NCI-H510A (cell line): Measurements from ENCODE around the gene OR5B21.

ENCODE experiments used
- DNase-seq: peaks from one replicate; lab custom pipeline; 2025; lab: John Stamatoyannopoulos, UW

OR5B21 gene

DNA sequence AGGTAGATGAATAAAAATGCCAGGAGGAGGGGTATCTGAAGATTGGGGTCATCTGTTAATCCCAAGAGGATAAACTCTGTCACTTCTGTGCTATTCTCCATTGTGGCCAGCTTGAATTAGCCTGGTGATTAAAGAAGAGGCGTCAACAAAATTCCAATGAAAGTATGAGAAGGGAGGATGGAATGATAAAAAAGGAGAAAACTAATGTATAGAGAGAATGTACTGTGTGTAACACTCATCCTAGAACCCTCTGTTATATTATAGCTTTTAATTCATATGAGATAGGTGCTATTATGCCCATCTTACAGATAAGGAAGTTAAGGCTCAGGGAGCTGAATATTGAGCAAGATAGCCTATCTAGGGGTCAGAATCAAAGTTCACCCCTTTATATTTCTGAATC, at the start of gene OR5B21:
Gene OR5B21 (minus strand): TSS at position 101 of the 400 bp plus-strand sequence. CDS start 0 bp downstream, at position 101.
- DNase-seq: no peak

DNA sequence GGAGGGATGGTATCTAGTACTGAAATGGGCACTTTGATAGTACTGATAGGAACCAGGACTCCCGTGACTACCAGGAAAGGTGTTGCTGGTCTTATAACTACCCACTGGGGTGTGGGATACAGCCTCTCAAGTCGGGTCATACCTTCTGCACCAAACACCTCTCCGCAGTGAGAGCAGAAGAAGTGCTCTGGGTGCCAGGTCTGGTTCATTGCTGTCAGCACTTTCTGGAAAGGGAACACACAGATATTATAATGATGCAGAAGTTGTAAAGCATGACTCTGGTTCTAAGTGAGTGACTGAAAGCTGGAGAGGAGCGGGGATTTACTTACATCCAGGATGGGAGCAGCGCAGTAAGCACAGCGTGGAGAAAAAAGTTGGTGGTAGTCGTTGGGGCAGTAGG, 41.7 kb upstream of the OR5B21 start:
- no peak for DNase-seq

DNA sequence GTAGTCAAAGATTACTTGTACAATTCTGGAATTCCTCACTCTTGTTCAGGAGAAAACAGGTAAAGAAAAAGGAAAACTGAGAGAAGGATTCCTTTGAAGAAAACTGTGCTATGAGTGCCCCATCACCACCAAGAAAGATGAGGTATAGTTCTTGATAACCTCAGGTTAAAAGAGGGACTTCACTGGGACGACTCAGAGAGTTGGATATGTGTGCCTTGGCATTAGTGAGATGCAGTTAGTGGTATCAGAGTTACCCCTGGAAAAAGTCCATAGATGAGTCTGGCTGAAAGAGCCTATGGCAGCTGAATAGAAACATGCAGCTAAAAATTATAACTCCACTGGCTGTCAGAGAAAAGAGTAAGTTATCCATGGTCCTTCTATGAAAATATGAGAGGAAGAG, 38.9 kb upstream of the OR5B21 start:
- no peak for DNase-seq

DNA sequence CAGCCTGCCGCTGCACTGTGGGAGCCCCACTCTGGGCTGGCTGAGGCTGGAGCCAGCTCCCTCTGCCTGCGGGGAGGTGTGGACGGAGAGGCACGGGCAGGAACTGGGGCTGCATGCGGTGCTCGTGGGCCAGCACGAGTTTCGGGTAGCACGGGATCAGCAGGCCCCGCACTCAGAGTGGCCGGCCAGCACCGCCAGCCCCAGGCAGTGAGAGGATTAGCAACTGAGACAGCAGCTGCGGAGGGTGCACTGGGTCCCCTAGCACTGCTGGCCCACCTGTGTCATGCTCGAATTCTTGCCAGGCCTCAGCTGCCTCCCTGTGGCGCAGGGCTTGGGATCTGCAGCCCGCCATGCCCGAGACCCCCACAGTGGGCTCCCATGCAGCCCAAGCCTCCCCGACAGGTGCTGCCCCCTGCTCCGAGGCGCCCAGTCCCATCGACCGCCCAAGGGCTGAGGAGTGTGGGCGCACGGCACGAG, 24.0 kb upstream of the OR5B21 start:
- no peak for DNase-seq

DNA sequence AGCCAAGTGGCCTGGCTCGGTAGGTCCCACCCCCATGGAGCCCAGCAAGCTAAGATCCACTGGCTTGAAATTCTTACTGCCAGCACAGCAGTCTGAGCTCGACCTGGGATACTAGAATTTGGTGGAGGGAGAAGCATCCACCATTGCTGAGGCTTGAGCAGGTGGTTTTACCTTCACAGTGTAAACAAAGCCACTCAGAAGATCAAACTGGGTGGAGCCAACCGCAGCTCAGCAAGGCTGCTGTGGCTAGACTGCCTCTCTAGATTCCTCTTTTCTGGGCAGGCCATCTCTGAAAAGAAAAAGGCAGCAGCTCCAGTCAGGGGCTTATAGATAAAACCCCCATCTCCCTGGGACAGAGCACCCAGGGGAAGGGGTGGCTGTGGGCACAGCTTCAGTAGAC, 22.3 kb upstream of the OR5B21 start:
- no peak for DNase-seq

DNA sequence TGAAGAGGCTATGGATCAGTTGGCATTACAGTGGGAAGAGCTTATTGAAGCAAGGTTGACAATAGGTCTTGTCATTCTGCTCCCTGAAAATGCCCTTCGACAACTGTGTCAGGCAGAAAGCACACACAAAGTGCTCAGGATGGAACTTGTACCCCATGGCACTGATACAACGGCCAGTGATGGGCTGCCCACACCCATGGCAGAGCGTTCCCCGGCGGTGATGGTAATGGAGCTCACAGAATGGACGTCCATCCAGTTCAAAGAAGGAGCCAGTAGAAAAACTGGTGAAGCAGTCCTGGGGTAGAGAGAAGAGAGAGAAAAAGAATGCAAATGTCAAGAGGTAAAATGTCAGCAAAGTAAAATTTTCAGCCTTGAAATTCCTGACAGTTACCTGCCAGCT, 19.5 kb upstream of the OR5B21 start:
- DNase-seq: no peak

DNA sequence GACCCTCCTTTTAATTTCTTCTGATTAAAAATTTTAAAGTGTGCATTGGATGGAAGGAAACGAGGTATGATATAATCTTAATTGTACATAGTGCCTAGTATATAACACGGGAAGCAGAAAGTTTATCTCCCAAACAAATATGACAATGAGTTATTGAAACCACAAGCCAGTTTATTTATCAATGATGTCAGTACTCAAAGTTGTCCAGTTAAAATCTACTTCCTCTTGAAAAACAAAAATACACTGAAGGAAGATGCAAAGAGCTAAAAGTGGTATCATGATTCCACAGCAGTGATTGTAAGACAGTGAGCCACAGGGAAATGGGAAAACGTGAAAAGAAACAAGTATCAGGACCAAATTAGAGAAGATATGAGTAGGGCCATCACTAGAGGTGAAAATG, 18.8 kb upstream of the OR5B21 start:
- DNase-seq: no peak

DNA sequence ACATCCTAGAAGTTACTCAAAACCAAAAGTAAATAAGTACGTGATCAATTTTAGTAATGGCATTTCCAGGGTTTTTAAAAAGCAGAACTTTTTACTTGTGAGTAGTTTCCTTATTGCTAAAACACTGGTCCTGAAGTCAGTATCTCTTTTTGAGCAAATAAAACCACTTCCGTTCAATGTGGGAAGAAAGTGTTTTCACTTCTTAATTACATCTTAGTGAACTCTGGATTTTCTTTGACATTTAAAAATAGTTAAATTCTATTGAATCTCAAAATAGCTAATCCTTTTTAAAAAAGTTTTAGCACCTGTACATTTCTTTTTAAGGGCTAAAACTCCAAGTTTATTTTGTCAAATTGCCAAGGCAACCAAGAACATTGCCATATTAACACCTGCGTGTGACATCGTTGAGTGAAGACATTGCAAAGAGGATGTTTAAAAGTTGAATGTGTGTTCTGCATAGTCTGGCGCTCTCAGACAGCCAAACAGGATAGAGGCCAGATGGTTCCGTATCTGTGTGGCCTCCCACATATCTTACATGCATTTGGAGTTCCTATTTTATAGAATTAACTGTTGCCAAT, 17.2 kb upstream of the OR5B21 start:
- DNase-seq: no peak

DNA sequence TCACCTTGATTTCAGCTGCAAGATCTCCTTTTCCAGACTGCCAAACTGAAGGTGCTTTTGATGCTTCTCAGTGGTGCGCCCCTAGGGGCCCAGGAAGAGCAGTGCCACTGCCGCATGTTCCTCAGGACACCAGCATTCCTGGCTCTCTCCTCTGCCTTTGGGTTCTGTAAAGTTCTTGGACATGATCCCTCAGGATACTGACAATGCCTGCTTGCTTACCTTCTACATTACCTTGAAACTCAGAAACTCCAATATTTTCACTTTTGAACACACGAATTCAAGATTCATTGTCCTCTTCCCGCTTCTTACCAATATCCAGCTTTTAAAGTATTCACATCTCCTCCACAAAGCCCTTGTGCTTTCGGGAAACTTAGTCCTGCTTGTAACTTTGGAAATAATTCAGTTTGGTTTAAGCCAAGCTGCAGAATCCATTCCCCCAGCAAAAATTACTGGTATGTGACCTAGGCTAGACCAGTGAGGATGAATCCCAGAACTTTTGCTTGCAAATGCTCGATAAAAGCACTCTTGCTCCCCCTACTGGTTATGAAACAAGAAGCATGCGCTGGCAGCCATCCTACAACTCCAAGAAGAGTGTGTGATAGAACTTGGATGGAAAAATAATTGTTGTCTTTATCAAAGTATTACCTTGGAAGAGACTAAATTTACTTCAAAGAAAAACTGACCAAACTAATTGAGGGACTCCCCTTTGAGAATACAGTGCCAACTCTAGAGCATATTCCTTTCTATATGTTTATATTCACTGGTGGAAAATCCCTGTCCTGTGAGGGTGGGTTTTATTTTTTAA, 16.5 kb upstream of the OR5B21 start:
- peak; percentile 5 for DNase-seq

DNA sequence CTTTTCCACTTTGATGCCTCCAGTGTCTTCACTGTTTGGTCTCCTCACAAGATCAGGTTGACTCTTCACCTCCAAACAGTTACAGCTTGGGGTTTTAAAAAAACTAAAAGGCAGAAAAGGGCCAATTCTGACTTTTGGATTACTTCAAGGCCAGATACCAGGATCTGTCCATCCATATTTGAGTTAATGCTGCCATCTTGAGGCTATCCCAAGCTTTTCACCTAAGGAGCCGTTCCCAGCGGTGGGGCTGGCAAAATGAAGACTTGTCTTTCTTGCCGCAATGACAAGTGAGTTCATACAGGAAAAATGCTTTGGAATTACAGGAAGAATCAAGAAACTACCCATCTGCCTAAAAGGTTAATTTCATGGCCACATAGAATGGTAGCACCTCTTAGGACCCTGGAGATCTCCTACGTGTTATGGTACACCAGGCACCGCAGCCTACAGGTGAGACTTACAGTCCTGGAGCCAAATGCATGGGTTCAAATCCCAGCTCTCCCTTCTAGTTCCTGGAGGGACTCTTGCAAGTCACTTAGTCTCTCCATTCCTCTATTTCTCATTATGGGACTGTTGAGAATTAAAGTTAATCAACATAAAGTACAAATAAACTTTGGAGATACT, 6.0 kb upstream of the OR5B21 start:
- DNase-seq: no peak

DNA sequence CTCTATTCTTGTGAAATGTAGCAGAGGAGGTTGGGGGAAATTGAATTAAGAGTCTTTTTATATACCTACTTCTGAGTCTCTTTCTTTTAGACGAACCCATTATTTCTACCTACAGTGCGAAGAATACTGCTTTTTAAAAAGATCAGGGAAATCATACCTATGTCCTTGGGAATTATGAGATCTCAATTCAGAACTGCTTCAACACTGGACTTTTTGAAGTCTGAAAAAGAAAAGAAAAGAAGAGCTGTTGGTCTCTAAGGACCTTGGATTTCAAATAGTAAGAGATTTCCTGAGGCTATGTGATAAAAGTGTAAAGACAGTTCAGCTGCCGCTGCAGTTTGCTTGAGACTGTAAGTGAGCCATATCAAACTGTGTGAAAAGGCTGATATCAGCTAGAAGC, 3.7 kb upstream of the OR5B21 start:
- DNase-seq: no peak

DNA sequence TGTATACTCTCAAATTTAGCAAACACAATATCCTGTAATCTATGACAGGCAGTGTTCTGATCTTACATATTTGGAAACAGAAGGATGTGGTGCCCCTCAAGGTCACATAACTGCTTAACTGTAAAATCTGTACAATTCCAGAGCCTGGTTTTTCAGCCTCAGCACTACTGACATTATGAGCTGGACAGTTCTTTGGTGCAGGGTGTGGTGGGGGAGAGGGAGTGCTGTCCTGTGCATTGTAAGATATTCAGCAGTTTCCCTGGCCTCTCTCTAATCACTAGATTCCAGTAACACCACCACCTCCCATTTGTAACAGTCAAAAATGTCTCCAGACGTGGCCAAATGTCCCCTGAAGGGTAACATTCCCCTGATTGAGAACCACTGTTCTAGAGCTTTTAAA, 1.8 kb upstream of the OR5B21 start:
- DNase-seq: no peak

DNA sequence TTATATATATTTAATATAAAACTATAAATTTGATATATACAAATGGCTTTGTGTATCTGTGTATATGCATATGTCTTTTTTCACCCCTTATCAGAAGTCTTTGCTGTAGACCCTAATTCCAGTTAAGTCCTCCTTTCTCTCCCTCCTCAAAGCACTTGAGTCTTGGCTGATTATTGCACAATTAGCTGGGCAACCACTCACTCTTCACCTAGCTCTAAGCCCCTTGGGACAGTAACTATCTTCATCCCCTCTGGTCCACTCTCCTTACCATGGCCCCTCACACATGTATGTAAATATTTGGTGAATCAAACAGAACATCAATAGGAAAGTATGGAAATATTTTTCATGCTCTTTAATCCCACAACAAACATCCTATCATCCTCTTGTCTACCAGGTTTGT, 909 bp upstream of the OR5B21 start:
- DNase-seq: no peak

DNA sequence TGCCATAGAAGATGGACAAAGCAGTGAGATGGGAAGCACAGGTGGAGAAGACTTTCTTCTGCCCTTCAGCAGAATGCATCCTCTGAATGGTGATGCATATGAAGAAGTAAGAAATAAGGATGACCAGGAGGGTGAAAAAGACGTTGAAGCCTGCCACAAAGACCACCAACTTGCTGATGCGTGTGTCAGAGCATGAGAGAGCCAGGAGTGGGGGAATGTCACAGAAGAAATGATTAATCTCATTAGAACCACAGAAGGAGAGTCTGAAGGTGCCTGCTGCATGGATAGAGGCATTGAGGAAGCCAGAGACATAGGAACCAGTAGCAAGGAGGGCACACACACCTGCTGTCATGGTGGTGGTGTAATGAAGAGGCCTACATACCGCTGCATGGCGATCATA, 550 bp downstream of the OR5B21 start:
- no peak for DNase-seq

DNA sequence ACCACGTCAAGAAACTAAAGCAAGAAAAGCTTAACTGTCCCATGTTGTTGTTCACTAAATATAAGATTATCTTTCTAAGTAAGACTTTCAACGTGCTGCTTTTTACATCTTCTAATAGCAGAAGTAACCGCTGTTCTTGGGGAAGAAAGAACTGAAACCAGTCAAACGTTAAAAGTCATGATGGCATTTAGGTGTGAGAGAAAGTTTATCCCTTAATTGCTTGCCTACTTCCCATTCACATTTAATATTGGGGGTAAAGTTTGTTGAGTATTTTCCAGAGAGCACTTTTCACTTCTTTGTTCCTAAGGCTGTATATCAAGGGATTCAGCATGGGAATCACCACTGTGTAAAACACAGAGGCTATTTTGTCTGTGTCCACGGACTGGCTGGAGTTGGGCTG, 970 bp downstream of the OR5B21 start:
- DNase-seq: no peak

DNA sequence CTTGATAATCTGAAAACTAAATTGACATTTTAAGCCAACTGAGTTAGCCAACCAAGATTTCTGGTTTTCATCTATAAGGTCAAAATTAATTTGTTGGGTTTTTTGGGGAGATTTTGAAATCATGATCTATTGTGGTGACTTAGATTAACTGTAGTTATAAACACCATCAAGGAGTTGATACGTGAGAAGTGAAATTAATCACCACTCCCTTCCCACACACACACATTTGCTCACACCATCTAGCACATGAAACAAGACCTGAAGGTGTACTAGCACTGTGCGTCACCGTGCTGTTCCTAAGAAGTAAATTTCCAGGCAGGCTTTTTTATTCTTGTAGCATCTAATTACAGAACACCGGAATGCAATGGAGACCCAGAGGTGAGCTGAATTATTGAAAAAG, 2.1 kb downstream of the OR5B21 start:
- DNase-seq: no peak

DNA sequence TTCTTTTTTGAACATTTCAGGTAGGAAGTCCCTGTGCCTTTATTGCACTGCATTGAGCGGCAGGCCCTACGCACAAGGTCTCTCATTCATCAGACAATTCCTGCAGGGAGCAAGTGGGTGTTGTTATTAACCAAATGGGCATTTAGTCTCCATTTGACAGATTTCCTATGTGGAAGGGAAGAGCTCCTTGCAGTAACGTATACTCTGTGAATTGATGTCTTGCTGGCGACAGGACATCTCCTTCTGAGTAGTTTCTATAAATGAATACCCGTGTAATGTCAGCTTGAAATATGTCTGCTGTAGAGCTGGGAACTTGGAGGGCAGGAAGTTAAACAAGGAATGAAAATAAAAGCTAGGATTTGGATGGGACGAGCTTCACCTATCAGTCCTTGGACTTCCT, 3.7 kb downstream of the OR5B21 start:
- DNase-seq: no peak

DNA sequence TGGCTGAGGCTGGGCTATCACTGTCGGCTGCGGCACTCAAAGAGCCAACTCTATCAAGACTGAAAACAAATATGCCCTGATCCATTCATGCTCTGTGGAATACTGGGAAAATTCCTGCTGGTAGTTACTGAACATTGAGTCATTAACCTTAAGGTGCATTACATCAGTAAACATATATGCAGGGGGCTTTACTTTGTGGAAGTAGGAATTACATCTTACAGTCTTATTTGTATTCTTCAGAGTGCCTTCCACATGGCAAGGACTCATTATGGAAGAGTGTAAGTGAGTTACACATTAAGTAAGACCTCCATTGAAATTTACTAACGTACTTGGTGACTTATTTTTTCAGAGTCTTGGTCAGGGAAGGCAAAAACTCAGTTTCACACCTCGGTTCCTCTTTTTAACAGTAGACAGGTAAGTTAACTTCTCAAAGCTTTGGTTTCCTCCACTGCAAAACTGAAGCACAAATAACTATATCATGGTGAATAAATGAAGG, 4.5 kb downstream of the OR5B21 start:
- no peak for DNase-seq

DNA sequence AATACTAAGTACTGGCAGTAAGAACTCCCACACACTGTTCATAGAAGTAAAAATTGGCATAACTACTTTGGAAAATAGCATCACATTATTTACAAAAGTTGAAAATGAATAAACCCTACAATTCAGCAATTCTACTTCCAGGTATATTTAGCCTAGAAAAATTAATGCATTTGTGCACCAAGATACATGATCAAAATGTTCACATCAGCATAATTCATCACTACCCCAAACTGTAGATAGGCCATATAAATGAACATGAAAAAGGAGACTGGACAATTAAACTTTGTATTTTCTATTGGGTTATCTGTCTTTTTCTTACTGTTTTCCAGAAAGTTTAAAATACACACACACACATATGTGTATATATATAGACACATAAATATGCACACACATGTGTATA, 5.9 kb downstream of the OR5B21 start:
- no peak for DNase-seq

DNA sequence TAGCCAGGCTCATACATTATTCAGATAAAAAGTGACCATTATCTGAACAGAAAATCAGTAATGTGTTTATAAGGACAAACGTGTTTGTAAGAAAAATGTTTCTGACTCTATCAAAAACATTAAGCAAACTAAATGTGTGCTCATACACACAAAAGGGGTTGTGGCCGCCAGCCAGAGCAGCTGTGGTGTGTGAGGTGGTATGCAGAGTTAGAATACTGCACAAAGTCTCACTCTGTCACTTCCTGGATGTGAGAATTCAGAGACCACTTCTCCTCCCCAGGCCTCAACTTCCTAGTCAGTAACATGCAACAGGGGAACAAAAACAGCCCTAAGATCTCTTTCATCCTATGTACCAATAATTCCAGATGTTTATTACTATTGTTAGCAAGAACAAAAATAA, 9.4 kb downstream of the OR5B21 start:
- DNase-seq: no peak

DNA sequence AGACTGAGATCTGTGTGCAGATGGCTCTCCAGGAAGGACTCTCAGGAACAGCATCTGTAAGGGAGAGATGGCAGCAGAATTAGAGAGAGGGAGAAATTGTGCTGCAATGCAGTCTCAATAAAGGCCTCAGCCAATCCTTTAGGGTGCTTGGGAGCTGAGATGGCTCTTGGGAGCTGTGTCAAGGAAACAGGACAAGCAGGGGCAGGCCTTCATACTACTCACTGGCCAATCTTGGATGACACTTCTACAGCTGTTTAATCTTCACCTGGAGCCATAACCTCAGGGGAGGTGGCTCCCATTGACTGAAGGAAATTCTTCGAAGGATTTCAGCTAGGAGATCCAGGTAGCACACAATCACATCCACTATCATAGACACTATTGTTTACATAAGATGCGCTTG, 10.0 kb downstream of the OR5B21 start:
- no peak for DNase-seq

DNA sequence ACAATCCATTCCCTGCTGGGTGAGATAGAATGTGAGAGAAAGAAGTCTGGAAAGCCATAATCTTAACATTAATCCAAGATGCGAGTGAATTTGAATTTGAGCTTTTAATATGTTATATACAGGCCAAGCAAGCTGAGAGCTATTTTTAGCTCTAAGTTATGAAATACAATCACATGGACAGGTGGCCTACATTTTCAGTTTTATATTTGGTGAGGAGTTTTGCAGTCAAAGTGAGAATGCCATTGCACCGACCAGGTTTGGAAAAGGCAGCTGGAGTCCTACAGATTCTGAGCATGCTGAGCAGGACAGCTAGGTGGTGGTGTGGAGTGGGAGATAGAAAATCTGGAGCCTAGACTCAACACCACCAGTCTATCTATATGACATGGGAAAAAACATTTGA, 12.0 kb downstream of the OR5B21 start:
- DNase-seq: no peak

DNA sequence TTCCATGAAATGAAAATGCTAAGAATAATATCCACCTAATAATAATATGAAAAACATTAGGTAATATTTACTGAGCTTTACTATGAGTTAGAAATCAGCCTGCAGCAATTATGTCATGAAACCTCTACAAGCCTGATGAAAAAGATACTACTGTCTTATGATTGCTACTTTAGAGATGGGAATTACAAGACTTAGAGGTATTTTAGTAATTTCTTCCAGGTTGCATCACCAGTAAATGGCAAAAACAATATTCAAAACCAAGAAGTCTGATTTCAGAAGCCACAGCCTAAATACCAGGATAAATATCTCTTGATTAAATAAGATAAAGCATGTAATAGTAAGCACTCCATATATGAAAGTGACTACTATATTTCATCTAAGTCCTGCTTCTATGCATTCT, 13.8 kb downstream of the OR5B21 start:
- DNase-seq: no peak
